ENCODE measurements around the gene FXYD4. TPM values are rescaled to one million over a fixed set of nuclear protein-coding genes. Genes with fewer than 3 reads are reported as not detected.
"Not testable (repeated sequence)": the region's sequence is repeated elsewhere in the genome, so short reads cannot be mapped to it uniquely, and the experiment has no call there.

The FXYD4 gene
- total RNA-seq, 2 experiments from 2014 or later, result not detected

- no peak overlapping the region for H3K27ac Mint-ChIP-seq
- no peaks in the 10 kb centered on the region for H3K27me3 Mint-ChIP-seq
Measured at GRCh38 chr10:43384252-43385221, 13.1 kb downstream of the FXYD4 start.

GRCh38 chr10:43385412-43386004 is 14.1 kb downstream of the FXYD4 start:
- Mint-ChIP-seq H3K27me3 (no peaks in the 10 kb centered on the region), H3K4me1 (peaks cover 48% of the 10 kb centered on the region), H3K36me3 (ENCODE audit: low read depth) (peaks cover 57% of the 10 kb centered on the region), H3K4me3 (no peak overlapping the region), H3K27ac (no peak overlapping the region), H3K9me3 (no peaks in the 10 kb centered on the region)
- POLR2A ChIA-PET, result no interaction called here
- CTCF ChIA-PET, result interaction anchor here (0.8 to 0.9 kb wide), 2 partner anchors 10 to 16 kb away, joined by 3 read pairs; no protein-coding TSS in a partner anchor
- no peak for DNase-seq

More at GRCh38 chr10:43384252-43385221, 13.1 kb downstream of the FXYD4 start:
- no peak overlapping the region for H3K4me3 Mint-ChIP-seq
- peaks cover 38% of the 10 kb centered on the region for H3K4me1 Mint-ChIP-seq
- no peaks in the 10 kb centered on the region for H3K9me3 Mint-ChIP-seq
- CTCF ChIA-PET, result interaction anchor here (0.8 kb wide), 1 partner anchor 17 kb away, joined by 3 read pairs; no protein-coding TSS in a partner anchor
- no peak for DNase-seq
- H3K36me3 Mint-ChIP-seq (ENCODE audit: low read depth), result peaks cover 48% of the 10 kb centered on the region
- POLR2A ChIA-PET, result no interaction called here

GRCh38 chr10:43386549-43386948 is 15.1 kb downstream of the FXYD4 start:
- Mint-ChIP-seq H3K27me3 (no peaks in the 10 kb centered on the region), H3K4me3 (no peak overlapping the region), H3K4me1 (peaks cover 54% of the 10 kb centered on the region), H3K36me3 (ENCODE audit: low read depth) (peaks cover 68% of the 10 kb centered on the region), H3K27ac (peak overlapping the region; percentile 6), H3K9me3 (no peaks in the 10 kb centered on the region)
- DNase-seq, result no peak
- POLR2A ChIA-PET, result no interaction called here
- CTCF ChIA-PET, result interaction anchor here (1.2 kb wide), 1 partner anchor 9 kb away, joined by 3 read pairs; no protein-coding TSS in a partner anchor

DNA sequence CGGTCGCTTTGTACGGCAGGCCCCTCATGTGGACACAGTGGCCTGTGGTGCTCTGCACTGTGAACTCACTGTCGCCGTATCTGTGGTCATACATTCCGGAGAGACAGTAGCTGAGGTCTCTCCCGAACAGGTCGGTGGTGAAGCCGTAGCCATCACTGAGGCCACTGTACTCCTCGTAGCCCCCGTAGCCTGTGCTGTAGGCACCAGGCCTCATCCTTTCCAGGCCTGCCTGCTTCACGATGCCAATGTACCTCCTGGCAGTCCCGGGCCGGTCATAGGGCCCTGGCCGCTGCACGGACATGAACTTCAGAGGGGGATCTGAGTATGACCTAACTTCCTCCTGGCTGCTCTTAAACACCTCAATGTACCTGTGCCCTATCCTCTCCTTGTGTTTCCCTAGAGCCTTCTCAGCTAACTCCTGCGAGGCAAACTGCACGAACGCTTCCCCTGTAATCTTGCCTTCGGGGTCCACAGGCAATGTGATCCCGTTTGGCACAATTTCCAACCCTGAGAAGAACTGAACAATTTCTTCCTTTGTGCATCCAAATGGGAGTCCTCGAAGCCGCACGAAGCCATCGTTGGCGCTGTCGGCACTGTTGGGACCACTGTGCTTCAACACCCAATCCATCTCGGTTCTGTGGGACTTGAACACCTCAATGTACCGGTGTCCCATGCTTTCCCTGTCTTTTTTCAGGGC is 15.7 kb downstream of the FXYD4 start:
- ChIA-PET CTCF (interaction anchor here (1.2 kb wide), 1 partner anchor 10 kb away, joined by 3 read pairs; no protein-coding TSS in a partner anchor), POLR2A (no interaction called here)
- H3K4me1 Mint-ChIP-seq, result peaks cover 59% of the 10 kb centered on the region

GRCh38 chr10:43387678-43388032 is 16.2 kb downstream of the FXYD4 start:
- Mint-ChIP-seq H3K4me3 (no peak overlapping the region), H3K36me3 (ENCODE audit: low read depth) (peaks cover 79% of the 10 kb centered on the region), H3K27me3 (no peaks in the 10 kb centered on the region), H3K4me1 (peaks cover 64% of the 10 kb centered on the region), H3K9me3 (no peaks in the 10 kb centered on the region), H3K27ac (peak overlapping the region; percentile 51)
- ChIA-PET CTCF (interaction anchor here (0.6 kb wide), 1 partner anchor 198 kb away, joined by 5 read pairs; no protein-coding TSS in a partner anchor), POLR2A (no interaction called here)
- no peak for DNase-seq

More for the DNA sequence above, 15.7 kb downstream of the FXYD4 start:
- no peak for DNase-seq
- Mint-ChIP-seq H3K9me3 (no peaks in the 10 kb centered on the region), H3K27ac (peak overlapping the region; percentile 51), H3K36me3 (ENCODE audit: low read depth) (peaks cover 74% of the 10 kb centered on the region), H3K4me3 (no peak overlapping the region), H3K27me3 (no peaks in the 10 kb centered on the region)

GRCh38 chr10:43389867-43390266 is 18.4 kb downstream of the FXYD4 start:
- H3K27me3 Mint-ChIP-seq, result no peaks in the 10 kb centered on the region
- H3K4me3 Mint-ChIP-seq, result no peak overlapping the region
- POLR2A ChIA-PET, result no interaction called here
- H3K9me3 Mint-ChIP-seq, result no peaks in the 10 kb centered on the region
- CTCF ChIA-PET, result interaction anchor here (1.0 to 1.4 kb wide), 4 partner anchors 9 to 33 kb away, joined by 3 to 7 read pairs (median 3); no protein-coding TSS in a partner anchor
- H3K4me1 Mint-ChIP-seq, result peaks cover 79% of the 10 kb centered on the region
- no peak overlapping the region for H3K27ac Mint-ChIP-seq
- H3K36me3 Mint-ChIP-seq (ENCODE audit: low read depth), result peaks cover 92% of the 10 kb centered on the region
- DNase-seq, result no peak

GRCh38 chr10:43390333-43390732 is 18.9 kb downstream of the FXYD4 start:
- Mint-ChIP-seq H3K27ac (peak overlapping the region; percentile 26), H3K9me3 (no peaks in the 10 kb centered on the region), H3K27me3 (no peaks in the 10 kb centered on the region), H3K4me3 (no peak overlapping the region), H3K36me3 (ENCODE audit: low read depth) (peaks cover 95% of the 10 kb centered on the region), H3K4me1 (peaks cover 83% of the 10 kb centered on the region)
- no peak for DNase-seq
- ChIA-PET POLR2A (no interaction called here), CTCF (interaction anchor here (1.0 to 1.7 kb wide), 5 partner anchors 9 to 34 kb away, joined by 3 to 7 read pairs (median 3); no protein-coding TSS in a partner anchor)

DNA sequence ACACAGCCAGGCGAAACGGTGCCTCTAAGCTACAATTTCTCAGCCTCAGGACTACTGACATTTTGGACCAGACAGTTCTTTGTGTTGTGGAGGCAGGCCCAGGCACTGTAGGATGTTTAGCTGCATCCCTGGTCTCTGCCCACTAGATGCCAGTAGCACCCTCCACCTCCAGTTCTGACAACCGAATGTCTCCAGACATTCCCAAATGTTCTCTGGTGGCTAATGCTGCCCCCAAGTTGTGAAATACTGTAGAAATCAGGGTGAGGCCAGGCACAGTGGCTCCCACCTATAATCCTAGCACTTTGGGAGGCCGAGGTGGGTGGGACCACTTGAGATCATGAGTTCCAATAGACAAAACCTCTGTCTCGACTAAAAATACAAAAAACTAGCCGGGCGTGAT is 19.3 kb downstream of the FXYD4 start:
- peak overlapping the region; percentile 26 for H3K27ac Mint-ChIP-seq
- H3K4me3 Mint-ChIP-seq, result no peak overlapping the region
- no peaks in the 10 kb centered on the region for H3K9me3 Mint-ChIP-seq
- DNase-seq, result peak; percentile 38
- H3K27me3 Mint-ChIP-seq, result no peaks in the 10 kb centered on the region
- H3K4me1 Mint-ChIP-seq, result peaks cover 87% of the 10 kb centered on the region
- CTCF ChIA-PET, result interaction anchor here (1.0 to 1.7 kb wide), 5 partner anchors 10 to 34 kb away, joined by 3 to 7 read pairs (median 3); no protein-coding TSS in a partner anchor
- POLR2A ChIA-PET, result no interaction called here
- H3K36me3 Mint-ChIP-seq (ENCODE audit: low read depth), result peaks cover 95% of the 10 kb centered on the region

GRCh38 chr10:43391496-43391895 is 20.1 kb downstream of the FXYD4 start:
- H3K4me1 Mint-ChIP-seq, result peaks cover 85% of the 10 kb centered on the region
- ChIA-PET POLR2A (no interaction called here), CTCF (interaction anchor here (0.6 to 1.7 kb wide), 2 partner anchors 16 to 376 kb away, joined by 3 to 5 read pairs; no protein-coding TSS in a partner anchor)
- DNase-seq, result no peak
- H3K9me3 Mint-ChIP-seq, result no peaks in the 10 kb centered on the region
- peak overlapping the region; percentile 78 for H3K27ac Mint-ChIP-seq
- H3K4me3 Mint-ChIP-seq, result no peak overlapping the region
- peaks cover 95% of the 10 kb centered on the region for H3K36me3 Mint-ChIP-seq (ENCODE audit: low read depth)
- no peaks in the 10 kb centered on the region for H3K27me3 Mint-ChIP-seq

GRCh38 chr10:43392748-43393147 is 21.3 kb downstream of the FXYD4 start:
- Mint-ChIP-seq H3K27ac (peak overlapping the region; percentile 31), H3K9me3 (no peaks in the 10 kb centered on the region), H3K27me3 (no peaks in the 10 kb centered on the region), H3K36me3 (ENCODE audit: low read depth) (peaks cover 88% of the 10 kb centered on the region), H3K4me1 (peaks cover 75% of the 10 kb centered on the region), H3K4me3 (peak overlapping the region; percentile 20)
- no peak for DNase-seq
- CTCF ChIA-PET, result interaction anchor here (1.3 kb wide), 1 partner anchor 28 kb away, joined by 3 read pairs; no protein-coding TSS in a partner anchor
- POLR2A ChIA-PET, result no interaction called here

- POLR2A ChIA-PET, H3K9me3 Mint-ChIP-seq, DNase-seq, H3K27me3 Mint-ChIP-seq: not testable (repeated sequence)
- peaks cover 75% of the 10 kb centered on the region for H3K4me1 Mint-ChIP-seq
- peak overlapping the region; percentile 20 for H3K4me3 Mint-ChIP-seq
- peak overlapping the region; percentile 31 for H3K27ac Mint-ChIP-seq
- CTCF ChIA-PET, result interaction anchor here (0.6 to 1.3 kb wide), 4 partner anchors 16 to 458 kb away, joined by 3 to 4 read pairs (median 3); partner anchors contain the start of gene HNRNPF
- H3K36me3 Mint-ChIP-seq (ENCODE audit: low read depth), result peaks cover 88% of the 10 kb centered on the region
Measured at GRCh38 chr10:43393186-43393585, 21.8 kb downstream of the FXYD4 start.

- peaks cover 85% of the 10 kb centered on the region for H3K36me3 Mint-ChIP-seq (ENCODE audit: low read depth)
- CTCF ChIA-PET, result interaction anchor here (0.5 to 1.3 kb wide), 5 partner anchors 15 to 457 kb away, joined by 3 to 4 read pairs (median 3); partner anchors contain the start of gene HNRNPF
- H3K27me3 Mint-ChIP-seq, result no peaks in the 10 kb centered on the region
- peak overlapping the region; percentile 92 for H3K4me3 Mint-ChIP-seq
- H3K9me3 Mint-ChIP-seq, result no peaks in the 10 kb centered on the region
- POLR2A ChIA-PET, result no interaction called here
- H3K4me1 Mint-ChIP-seq, result peaks cover 72% of the 10 kb centered on the region
- no peak for DNase-seq
- peak overlapping the region; percentile 46 for H3K27ac Mint-ChIP-seq
Measured at GRCh38 chr10:43393606-43394360, 22.3 kb downstream of the FXYD4 start.

Measured in activated CD4-positive, alpha-beta T cell treated with anti-CD3 and anti-CD28 coated beads, Interleukin-2, amount 10 ng/mL, durations not matched to agents 7 days and 5 days (primary cell).